ENCODE measurements around the gene CWC25. TPM values are rescaled to one million over a fixed set of nuclear protein-coding genes. Genes with fewer than 3 reads are reported as not detected.
"Not testable (repeated sequence)": the region's sequence is repeated elsewhere in the genome, so short reads cannot be mapped to it uniquely, and the experiment has no call there.

Gene CWC25
- total RNA-seq, 1 experiment from 2014 or later: 18.2 TPM

DNA sequence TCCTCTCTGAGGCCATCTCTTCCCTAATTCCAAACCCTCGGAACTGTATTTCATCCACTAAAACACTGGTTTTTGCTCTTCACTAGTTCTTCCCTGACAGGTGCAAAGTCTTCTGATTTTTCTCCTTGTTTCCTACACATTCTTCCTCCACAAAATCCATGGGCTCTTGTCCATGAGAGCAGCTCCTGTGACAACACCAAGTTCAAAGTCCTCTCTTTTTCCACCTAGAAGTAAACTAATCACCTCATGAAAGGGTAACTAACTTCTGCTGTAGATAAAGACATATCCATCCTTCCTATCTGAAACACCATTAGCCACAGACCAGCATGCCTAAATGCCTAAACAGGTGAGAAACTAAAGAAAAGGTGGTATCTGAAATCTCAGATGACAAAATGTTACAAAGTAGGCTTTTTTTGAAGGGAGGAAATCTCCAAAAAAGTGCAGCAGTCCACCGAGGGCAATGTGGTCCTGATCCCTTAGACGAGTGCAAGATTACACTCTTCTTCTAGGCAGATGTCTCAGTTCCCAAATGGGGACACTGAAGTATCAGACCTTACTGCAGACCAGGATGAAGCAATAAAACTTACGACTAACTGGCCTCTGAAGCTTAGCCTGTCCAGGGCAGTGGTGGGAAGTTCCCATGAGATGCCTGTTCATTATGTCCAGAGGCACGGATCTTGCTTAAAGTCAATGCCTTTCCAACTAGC lies 28.5 kb downstream of the CWC25 start:
- H3K36me3 ChIP-seq (ENCODE audit: control insufficient read depth, insufficient read depth, low read length): peaks cover 1% of the 10 kb centered on the region; the same call in 1 of the 2 replicates
- POLR2A ChIA-PET: no interaction called here
- CTCF ChIA-PET: no interaction called here
- Mint-ChIP-seq H3K4me1 (ENCODE audit: low read depth, unreplicated experiment) (peaks cover 32% of the 10 kb centered on the region), H3K9me3 (ENCODE audit: unreplicated experiment) (no peaks in the 10 kb centered on the region), H3K36me3 (ENCODE audit: insufficient read depth, unreplicated experiment) (peaks cover 60% of the 10 kb centered on the region), H3K27me3 (ENCODE audit: insufficient read depth, unreplicated experiment) (no peaks in the 10 kb centered on the region), H3K4me3 (ENCODE audit: unreplicated experiment) (no peak overlapping the region), H3K27ac (ENCODE audit: unreplicated experiment) (no peak overlapping the region)
- H3K4me3 ChIP-seq (ENCODE audit: low read depth, low read length): no peak overlapping the region
- BruUV-seq (replicated peaks): no TSS peak
- H3K9me3 ChIP-seq: no peaks in the 10 kb centered on the region
- intact Hi-C loops (cut with micrococcal nuclease; ENCODE audit: unreplicated experiment): no loop called here
- no peak for TF ChIP-seq CTCF (IDR thresholded peaks at IDR 0.05; ENCODE audit: insufficient read depth in 1 of 2, low read depth in 1 of 2, low read length in 1 of 2, severe bottlenecking in 1 of 2, unreplicated experiment in 1 of 2)
- DNase-seq: no peak
- H3K4me1 ChIP-seq: peaks cover 10% of the 10 kb centered on the region
- no peaks in the 10 kb centered on the region for H3K27me3 ChIP-seq (replicated peaks; ENCODE audit: control insufficient read depth, insufficient read depth, low read length)

- ChIA-PET CTCF (no interaction called here), POLR2A (interaction anchor here (0.5 kb wide), 1 partner anchor 44 kb away, joined by 4 read pairs; no protein-coding TSS in a partner anchor)
- Mint-ChIP-seq H3K27me3 (ENCODE audit: insufficient read depth, unreplicated experiment) (no peaks in the 10 kb centered on the region), H3K4me1 (ENCODE audit: low read depth, unreplicated experiment) (peaks cover 25% of the 10 kb centered on the region), H3K9me3 (ENCODE audit: unreplicated experiment) (no peaks in the 10 kb centered on the region), H3K27ac (ENCODE audit: unreplicated experiment) (no peak overlapping the region), H3K4me3 (ENCODE audit: unreplicated experiment) (no peak overlapping the region), H3K36me3 (ENCODE audit: insufficient read depth, unreplicated experiment) (peaks cover 48% of the 10 kb centered on the region)
- H3K4me3 ChIP-seq (ENCODE audit: low read depth, low read length): no peak overlapping the region
- DNase-seq: no peak
- intact Hi-C loops (cut with micrococcal nuclease; ENCODE audit: unreplicated experiment): no loop called here
- H3K36me3 ChIP-seq (ENCODE audit: control insufficient read depth, insufficient read depth, low read length): peaks cover 1% of the 10 kb centered on the region; the same call in 1 of the 2 replicates
- no peak for TF ChIP-seq CTCF (IDR thresholded peaks at IDR 0.05; ENCODE audit: insufficient read depth in 1 of 2, low read depth in 1 of 2, low read length in 1 of 2, severe bottlenecking in 1 of 2, unreplicated experiment in 1 of 2)
- peaks cover 5% of the 10 kb centered on the region; the same call in 1 of the 2 replicates for H3K4me1 ChIP-seq
- H3K27me3 ChIP-seq (replicated peaks; ENCODE audit: control insufficient read depth, insufficient read depth, low read length): no peaks in the 10 kb centered on the region
- H3K9me3 ChIP-seq: no peaks in the 10 kb centered on the region
- BruUV-seq (replicated peaks): no TSS peak
Measured at GRCh38 chr17:38794221-38794620, 30.9 kb downstream of the CWC25 start.

DNA sequence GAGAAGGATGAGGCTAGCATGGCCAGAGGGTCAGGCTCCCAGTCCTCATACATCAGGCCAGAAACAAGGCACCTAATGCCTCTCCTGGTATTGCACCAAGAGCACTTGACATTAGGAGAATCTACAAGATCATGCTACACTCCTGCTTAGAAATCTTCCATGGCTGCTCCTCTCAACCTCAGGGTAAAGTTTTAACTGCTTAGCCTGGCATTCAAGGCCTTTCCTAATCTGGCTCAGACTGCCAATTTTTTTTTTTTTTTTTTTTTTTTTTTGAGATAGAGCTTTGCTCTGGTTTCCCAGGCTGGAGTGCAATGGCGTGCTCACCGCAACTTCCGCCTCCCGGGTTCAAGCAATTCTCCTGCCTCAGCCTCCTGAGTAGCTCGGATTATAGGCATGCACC lies 34.0 kb downstream of the CWC25 start:
- Histone ChIP-seq H3K4me3 (ENCODE audit: low read depth, low read length) (no peak overlapping the region), H3K27me3 (replicated peaks; ENCODE audit: control insufficient read depth, insufficient read depth, low read length) (no peaks in the 10 kb centered on the region), H3K4me1 (no peaks in the 10 kb centered on the region), H3K36me3 (ENCODE audit: control insufficient read depth, insufficient read depth, low read length) (peaks cover 2% of the 10 kb centered on the region), H3K9me3 (no peaks in the 10 kb centered on the region)
- ChIA-PET POLR2A (no interaction called here), CTCF (no interaction called here)
- Mint-ChIP-seq H3K9me3 (ENCODE audit: unreplicated experiment) (no peaks in the 10 kb centered on the region), H3K4me3 (ENCODE audit: unreplicated experiment) (no peak overlapping the region), H3K27ac (ENCODE audit: unreplicated experiment) (no peak overlapping the region), H3K36me3 (ENCODE audit: insufficient read depth, unreplicated experiment) (peaks cover 30% of the 10 kb centered on the region), H3K4me1 (ENCODE audit: low read depth, unreplicated experiment) (peaks cover 5% of the 10 kb centered on the region), H3K27me3 (ENCODE audit: insufficient read depth, unreplicated experiment) (no peaks in the 10 kb centered on the region)
- intact Hi-C loops (cut with micrococcal nuclease; ENCODE audit: unreplicated experiment): no loop called here
- TF ChIP-seq CTCF (IDR thresholded peaks at IDR 0.05; ENCODE audit: insufficient read depth in 1 of 2, low read depth in 1 of 2, low read length in 1 of 2, severe bottlenecking in 1 of 2, unreplicated experiment in 1 of 2): no peak
- no TSS peak for BruUV-seq (replicated peaks)
- no peak for DNase-seq

DNA sequence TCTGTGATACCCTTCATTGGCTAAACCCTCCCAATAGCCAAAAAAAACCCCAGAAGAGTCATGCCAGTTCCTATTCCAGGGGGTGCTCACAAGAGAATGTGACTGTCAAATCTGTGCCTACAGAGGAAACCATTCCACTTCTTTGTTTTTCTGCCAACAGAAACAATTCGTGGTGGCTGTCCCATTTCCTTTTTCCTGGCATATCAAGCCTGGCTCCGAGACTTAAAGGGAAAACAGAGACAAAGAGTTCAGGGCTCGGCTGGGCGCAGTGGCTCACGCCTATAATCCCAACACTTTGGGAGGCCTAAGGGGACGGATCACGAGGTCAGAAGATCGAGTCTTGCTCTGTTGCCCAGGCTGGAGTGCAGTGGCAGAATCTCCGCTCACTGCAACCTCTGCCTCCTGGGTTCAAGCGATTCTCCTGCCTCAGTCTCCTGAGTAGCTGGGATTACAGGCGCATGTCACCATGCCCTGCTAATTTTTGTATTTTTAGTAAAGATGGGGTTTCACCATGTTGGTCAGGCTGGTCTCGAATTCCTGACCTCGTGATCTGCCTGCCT lies 34.9 kb downstream of the CWC25 start:
- POLR2A ChIA-PET; H3K36me3 ChIP-seq (ENCODE audit: control insufficient read depth, insufficient read depth, low read length): not testable (repeated sequence)

More for the DNA sequence above, 34.9 kb downstream of the CWC25 start:
- H3K9me3 Mint-ChIP-seq (ENCODE audit: unreplicated experiment); BruUV-seq (replicated peaks); H3K4me1 ChIP-seq; H3K4me3 ChIP-seq (ENCODE audit: low read depth, low read length); intact Hi-C loops (cut with micrococcal nuclease; ENCODE audit: unreplicated experiment); DNase-seq; H3K9me3 ChIP-seq; H3K27me3 Mint-ChIP-seq (ENCODE audit: insufficient read depth, unreplicated experiment); CTCF ChIA-PET; H3K4me3 Mint-ChIP-seq (ENCODE audit: unreplicated experiment); H3K27ac Mint-ChIP-seq (ENCODE audit: unreplicated experiment); H3K27me3 ChIP-seq (replicated peaks; ENCODE audit: control insufficient read depth, insufficient read depth, low read length); H3K4me1 Mint-ChIP-seq (ENCODE audit: low read depth, unreplicated experiment): not testable (repeated sequence)
- peaks cover 23% of the 10 kb centered on the region for H3K36me3 Mint-ChIP-seq (ENCODE audit: insufficient read depth, unreplicated experiment)
